WI38 (cell line): ENCODE measurements around the gene LPP.

Experiments
- H3K4me3 ChIP-seq: 2 replicates; pipeline ENCODE4 v1.5.1; 2011; ENCODE audit warnings: low read depth, mild to moderate bottlenecking, control low read depth, low read length
- CTCF ChIP-seq: IDR thresholded peaks from 2 replicates; pipeline ENCODE4 v1.5.1; 2012; ENCODE audit warnings: low read depth, mild to moderate bottlenecking, control low read depth, low read length

LPP gene

GRCh38 chr3:188360364-188360881 lies 206.5 kb downstream of the LPP start:
- no peak for TF ChIP-seq CTCF

GRCh38 chr3:188361888-188362287 lies 207.9 kb downstream of the LPP start:
- H3K4me3 ChIP-seq, result no peak overlapping the region

More at GRCh38 chr3:188360364-188360881, 206.5 kb downstream of the LPP start:
- H3K4me3 ChIP-seq, result no peak overlapping the region

GRCh38 chr3:188362405-188362831 lies 208.5 kb downstream of the LPP start:
- no peak for TF ChIP-seq CTCF
- no peak overlapping the region for H3K4me3 ChIP-seq

More at GRCh38 chr3:188361888-188362287, 207.9 kb downstream of the LPP start:
- no peak for TF ChIP-seq CTCF

GRCh38 chr3:188365184-188365583 lies 211.2 kb downstream of the LPP start:
- H3K4me3 ChIP-seq, result no peak overlapping the region
- TF ChIP-seq CTCF, result no peak

GRCh38 chr3:188365988-188366698 lies 212.2 kb downstream of the LPP start:
- TF ChIP-seq CTCF, result no peak
- no peak overlapping the region for H3K4me3 ChIP-seq

- no peak overlapping the region for H3K4me3 ChIP-seq
- no peak for TF ChIP-seq CTCF
Measured at GRCh38 chr3:188367678-188368077, 213.7 kb downstream of the LPP start.

GRCh38 chr3:188369526-188369925 lies 215.6 kb downstream of the LPP start:
- H3K4me3 ChIP-seq, result no peak overlapping the region
- no peak for TF ChIP-seq CTCF
